Measurements from ENCODE around the gene TMEM179.

Gene TMEM179

GRCh38 chr14:104601786-104602185, 2.8 kb downstream of the TMEM179 start:
- TF ChIP-seq CTCF (IDR thresholded peaks at IDR 0.05; ENCODE audit: low read depth, low read length), result no peak
- H3K4me3 ChIP-seq (ENCODE audit: low read depth, low read length), result no peak overlapping the region

- H3K4me3 ChIP-seq (ENCODE audit: low read depth, low read length), result no peak overlapping the region
- no peak for TF ChIP-seq CTCF (IDR thresholded peaks at IDR 0.05; ENCODE audit: low read depth, low read length)
These were observed 3.8 kb downstream of the TMEM179 start for GRCh38 chr14:104600805-104601204.

GRCh38 chr14:104600141-104600643, 4.4 kb downstream of the TMEM179 start:
- TF ChIP-seq CTCF (IDR thresholded peaks at IDR 0.05; ENCODE audit: low read depth, low read length), result no peak
- H3K4me3 ChIP-seq (ENCODE audit: low read depth, low read length), result no peak overlapping the region

- no peak for TF ChIP-seq CTCF (IDR thresholded peaks at IDR 0.05; ENCODE audit: low read depth, low read length)
- no peak overlapping the region for H3K4me3 ChIP-seq (ENCODE audit: low read depth, low read length)
These were observed 5.1 kb downstream of the TMEM179 start for GRCh38 chr14:104599446-104599845.

GRCh38 chr14:104598910-104599273, 5.7 kb downstream of the TMEM179 start:
- no peak overlapping the region for H3K4me3 ChIP-seq (ENCODE audit: low read depth, low read length)
- no peak for TF ChIP-seq CTCF (IDR thresholded peaks at IDR 0.05; ENCODE audit: low read depth, low read length)

- TF ChIP-seq CTCF (IDR thresholded peaks at IDR 0.05; ENCODE audit: low read depth, low read length), result no peak
- H3K4me3 ChIP-seq (ENCODE audit: low read depth, low read length), result no peak overlapping the region
These were observed 6.3 kb downstream of the TMEM179 start for GRCh38 chr14:104598039-104598909.

- H3K4me3 ChIP-seq (ENCODE audit: low read depth, low read length), result no peak overlapping the region
- no peak for TF ChIP-seq CTCF (IDR thresholded peaks at IDR 0.05; ENCODE audit: low read depth, low read length)
These were observed 7.0 kb downstream of the TMEM179 start for GRCh38 chr14:104597576-104597975.
